Activated CD4-positive, alpha-beta T cell treated with anti-CD3 and anti-CD28 coated beads for 24 hours (primary cell): ENCODE measurements around the gene EZH2.

ENCODE experiments used
- DNase-seq, 2 donors: peaks; one replicate each; pipeline ENCODE4 v3.0.0-alpha.2; 2020; ENCODE audit warnings: low read depth in 2 of 2

EZH2 gene

DNA sequence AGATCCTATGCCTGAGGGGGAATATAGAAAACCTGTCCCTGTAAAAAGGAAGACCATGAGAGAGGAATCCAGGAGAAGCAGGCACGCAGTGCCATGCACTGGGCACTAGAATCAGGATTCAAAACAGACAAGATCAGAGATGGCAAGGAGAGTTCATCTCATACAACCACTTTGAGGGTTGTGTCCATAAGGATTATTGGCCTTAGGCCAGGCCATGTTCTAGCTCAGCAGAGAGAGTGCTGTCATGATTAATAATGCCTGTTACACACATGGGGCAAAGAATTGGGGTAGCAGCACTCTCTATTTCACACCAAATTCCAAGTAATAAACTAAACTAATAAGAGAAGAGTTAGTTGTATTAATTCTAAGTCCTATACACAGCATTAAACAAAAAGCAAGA is 29.1 kb downstream of the EZH2 start:
- no peak for DNase-seq

DNA sequence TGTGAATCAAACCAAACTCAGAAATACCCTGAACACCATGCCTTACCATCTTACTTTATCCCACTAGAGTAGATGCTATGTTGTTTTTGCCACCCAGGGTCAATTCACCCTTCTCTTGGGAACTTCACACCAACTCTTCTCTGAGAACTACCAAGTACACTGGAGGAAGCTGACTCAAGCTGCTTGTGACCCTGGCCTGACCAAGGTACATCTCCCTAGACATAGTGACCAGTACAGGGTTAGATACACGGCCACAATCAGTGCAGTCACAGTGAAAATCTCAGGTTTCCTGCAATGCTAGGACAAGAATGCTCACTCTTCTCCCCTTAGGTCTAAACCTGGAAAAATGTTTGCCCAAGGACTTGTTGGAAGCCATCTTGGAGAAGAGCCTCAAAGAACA is 31.8 kb downstream of the EZH2 start:
- DNase-seq = no peak

DNA sequence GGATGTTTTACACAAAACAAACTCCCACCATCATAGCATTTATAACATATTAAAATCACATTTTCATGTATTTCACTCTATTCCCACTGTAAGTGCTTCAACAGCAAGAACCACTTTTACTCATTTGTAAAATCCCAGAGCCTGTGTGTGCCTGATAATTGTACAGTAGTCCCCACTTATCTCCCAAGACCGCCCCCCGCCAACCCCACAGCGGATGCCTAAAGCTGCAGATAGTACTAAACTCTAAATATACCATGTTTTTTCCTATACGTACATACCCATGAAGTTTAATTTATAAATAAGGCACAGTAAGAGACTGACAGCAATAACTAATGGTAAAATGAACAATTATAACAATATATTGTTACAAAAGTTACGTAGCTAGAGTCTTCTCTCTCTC is 33.5 kb downstream of the EZH2 start:
- DNase-seq = no peak

DNA sequence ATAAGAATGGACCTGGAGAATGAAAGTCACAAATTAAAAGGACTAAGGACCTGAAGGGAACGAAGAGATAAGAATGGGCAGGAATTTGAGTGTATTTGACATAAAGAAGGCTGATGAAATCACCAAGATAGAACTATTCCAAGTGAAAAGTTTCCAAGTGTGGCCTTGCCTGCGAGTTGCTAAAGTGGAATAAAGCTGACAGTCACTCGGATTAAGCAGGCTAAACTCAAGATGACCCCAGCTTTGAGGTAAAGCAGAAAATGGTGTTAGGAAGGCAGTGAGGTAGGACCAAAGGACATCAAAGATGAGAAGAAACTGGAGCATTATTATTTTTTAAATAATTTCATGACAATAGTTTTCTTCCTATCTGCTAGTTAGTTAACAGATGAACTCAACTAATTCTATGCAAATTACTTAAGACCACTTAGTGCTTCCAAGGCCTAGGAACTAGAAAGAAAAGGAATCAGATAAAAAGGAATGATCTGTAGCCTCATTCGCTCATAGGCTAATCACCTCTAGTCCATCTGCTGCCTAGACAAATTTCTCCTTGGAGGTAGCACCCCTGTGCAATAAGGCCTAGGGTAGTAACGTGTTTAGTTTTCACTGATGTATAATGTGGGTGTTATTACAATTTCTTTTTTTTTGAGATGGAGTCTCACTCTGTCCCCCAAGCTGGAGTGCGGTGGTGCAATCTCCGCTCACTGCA is 34.5 kb downstream of the EZH2 start:
- DNase-seq = no peak

DNA sequence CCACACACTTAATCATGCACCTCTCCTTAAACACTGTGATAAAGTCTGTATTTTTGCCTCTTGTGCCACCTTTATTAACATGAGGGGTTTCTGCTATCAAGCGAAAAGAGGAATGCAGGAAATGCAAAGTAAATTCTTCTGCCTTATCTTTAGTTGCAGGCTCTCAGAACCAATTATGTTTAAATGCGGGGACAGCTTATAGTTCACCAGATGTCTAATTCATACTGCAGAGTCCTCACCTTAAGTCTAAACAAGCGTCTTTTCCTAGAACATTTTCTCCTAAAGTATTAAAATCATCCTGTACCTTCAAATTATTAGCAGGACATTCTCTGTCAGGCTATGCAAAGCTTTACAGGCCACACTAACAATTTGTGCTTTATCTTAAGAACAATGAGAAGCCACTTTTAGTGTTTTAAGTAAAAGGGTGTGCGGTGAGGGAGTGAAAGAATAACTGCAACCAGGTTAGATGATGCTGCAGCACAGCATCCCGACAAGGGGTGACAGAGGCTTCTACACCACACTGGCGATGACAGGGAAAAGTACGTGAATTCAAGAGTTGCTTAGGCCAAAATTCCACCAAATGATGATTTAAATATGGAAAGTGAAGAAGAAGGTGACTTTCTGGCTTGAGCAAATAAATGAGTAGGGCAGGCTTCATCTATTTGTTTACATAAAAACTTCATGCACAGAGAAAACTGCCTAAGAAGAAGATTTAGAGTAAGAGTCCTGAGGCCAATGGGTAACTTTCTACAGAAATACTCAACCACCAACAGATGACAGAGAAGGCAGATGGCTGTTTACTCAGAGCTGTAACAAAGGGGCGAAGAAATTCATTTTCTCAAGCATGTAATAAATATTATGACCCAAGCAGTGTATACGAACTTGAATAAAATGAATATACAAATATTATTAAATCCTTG is 36.0 kb downstream of the EZH2 start:
- no peak for DNase-seq

DNA sequence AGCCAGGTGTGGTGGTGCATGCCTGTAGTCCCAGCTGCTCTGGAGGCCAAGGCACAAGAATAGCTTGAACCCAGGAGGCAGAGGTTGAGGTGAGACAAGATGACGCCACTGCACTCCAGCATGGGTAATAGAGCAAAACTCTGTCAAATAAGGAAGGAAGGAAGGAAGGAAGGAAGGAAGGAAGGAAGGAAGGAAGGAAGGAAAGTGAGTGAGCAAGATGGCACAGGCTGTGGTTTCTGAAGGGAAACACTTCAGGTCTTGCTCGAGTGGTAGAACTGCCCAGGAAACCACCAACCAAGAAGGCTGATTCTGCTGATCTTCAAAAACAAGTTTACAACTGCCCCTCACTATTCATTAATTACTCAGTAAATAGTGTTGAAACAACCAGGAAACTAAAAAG is 45.2 kb downstream of the EZH2 start:
- no peak for DNase-seq

DNA sequence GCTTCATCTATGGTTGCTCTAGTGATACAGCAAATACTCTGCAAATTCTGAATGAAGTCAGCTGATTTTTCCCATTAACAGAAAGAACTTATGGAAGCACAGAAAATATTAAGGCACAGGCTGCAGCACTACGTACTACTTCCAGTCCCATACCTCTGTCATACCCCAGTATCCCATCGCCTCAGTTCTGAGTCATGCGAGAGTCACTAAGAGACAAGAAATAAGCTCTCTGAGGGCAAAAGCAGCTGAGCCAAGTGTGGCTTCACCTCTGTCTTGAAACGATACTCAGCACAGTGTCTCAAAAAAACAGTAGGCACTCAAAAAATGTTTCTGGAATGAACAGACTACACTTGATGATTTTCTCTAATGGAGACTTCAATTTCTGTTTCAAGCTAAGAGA is 48.2 kb downstream of the EZH2 start:
- no peak for DNase-seq

DNA sequence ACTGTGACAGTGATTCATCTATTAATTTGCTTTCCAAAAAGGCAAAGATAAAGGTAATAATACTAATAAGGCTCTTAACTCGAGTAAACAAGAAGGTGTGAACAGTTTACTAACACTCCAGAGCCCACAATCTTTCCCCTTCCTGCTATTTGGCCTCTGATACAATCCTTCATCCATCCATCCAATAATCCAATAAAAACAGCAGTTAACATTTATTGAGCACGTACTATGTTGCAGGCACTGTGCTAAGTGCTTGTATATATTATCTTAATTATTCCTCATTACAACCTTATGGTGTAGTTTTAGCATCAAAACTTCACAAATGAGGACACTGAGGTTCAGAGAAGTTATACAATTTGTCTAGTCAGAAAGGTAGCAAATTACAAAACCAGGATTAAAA is 49.5 kb downstream of the EZH2 start:
- no peak for DNase-seq

DNA sequence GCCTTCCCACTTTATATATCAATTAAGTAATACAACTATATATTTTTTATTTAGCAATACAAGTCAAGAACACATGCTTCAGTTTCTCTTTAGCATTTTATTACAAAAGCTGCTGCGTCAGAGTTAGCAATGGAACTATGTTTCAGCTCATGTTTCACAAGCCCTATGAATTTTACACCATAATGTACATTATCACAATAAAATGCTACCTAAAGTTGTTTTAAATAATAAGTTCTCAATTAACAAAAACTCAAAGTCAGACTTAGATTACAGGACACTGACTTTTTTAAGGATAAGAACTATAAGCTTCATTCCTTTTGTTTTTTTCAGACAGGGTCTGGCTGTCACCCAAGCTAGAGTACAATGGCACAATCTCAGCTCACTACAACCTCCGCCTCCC is 52.3 kb downstream of the EZH2 start:
- no peak for DNase-seq

DNA sequence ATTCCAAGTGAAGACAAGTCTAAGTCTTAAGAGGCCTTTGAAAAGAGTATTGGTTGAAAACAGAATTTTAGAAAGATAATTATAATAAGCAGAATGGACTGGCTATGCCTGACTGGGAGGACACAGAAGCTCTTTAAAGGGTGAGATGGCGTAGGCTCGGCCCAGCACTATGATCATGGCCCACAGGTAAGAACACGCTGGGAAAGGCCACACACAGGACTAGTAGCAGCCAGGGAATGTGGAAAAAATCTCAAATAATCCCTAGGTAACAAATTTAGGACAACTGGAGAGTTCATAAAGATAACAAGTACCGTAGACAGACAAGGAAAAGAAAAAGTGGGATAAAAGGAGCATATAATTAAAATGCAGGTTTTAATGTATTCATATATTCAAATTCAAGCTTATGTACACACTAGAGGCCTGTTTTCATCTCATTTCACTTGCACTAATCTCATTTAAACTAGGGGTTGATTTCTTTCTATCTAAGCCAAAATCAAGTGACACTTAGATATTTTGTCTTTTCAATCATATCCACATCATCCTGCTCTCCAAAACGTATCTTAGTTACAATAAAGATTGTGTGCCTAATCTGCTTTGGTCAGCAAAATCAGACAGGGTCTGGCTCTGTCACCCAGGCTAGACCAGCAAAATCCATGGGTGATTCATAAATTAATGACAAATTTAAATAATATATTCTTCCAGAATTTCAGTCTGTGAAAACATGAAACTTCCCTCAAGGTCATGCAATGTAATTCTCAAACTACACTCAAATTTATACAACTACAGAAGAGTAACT is 53.0 kb downstream of the EZH2 start:
- DNase-seq = no peak

DNA sequence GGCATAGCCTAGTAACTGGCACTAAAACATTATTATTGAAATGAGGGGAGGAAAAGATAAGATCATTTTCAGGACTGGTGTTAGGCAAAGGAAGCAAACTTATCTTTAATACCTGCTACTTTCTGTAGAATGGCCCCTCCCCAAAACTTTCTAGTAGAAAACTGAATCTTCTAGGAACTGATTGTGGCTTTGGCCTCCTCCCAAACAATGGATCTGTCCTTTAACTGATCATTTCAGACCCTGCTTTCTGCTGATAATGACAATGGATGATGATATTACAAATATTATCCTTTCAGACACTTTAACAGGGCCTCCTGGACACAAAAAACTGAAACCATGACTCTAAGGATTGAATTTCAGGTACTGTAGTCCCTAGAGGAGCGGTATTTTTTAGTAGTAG is 55.1 kb downstream of the EZH2 start:
- no peak for DNase-seq

DNA sequence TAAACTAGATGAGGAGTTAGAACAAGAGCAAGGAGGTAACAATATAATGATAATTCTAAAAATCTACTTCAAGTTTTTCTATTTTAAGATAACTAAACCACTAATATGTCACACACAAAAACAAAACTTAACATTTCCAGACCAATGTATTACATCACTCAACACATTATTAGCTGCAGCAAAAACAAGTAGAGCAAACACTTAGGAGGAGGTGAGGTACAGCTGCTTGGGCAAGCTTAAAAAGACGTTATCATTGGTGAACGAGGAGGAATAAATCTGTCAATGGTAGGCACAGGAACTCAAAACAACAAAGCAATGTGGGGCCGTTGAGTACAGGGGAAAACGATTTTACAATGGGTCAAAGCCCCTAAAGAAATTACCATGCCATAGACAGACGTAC is 58.8 kb downstream of the EZH2 start:
- DNase-seq = no peak

DNA sequence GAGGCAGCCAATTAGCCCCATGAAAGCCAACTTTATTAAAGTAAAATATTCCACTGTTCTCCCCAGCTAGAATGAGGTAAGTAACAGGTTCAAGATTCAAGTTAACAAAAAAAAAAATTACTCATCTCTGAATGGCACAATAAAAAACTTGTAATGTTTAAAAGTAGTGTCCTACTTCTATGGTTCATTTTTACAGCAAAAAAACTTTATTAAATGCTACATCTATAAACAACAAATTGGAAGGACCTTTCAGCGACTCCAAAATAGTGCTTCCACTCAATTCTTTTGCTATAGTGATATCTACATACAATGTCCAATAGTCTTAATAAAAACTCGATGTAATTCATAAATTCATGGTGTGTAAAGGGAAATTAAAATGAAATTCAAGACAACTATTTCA is 59.2 kb downstream of the EZH2 start:
- DNase-seq = no peak

DNA sequence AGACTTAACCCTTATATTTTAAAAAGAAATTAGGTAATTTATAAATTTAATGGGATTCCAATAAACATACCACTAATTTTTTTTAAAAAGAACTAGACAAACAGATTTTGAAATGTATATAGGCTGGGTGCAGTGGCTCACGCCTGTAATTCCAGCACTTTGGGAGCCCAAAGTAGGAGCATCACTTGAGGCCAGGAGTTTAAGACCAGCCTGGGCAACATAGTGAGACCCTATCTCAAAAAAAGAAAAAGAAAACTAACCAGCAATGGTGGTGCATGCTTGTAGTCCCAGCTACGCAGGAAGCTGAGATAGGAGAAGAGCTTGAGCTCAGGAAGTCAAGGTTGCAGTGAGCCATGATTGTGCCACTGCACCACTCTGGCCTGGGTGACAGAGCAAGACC is 62.7 kb downstream of the EZH2 start:
- DNase-seq = no peak

DNA sequence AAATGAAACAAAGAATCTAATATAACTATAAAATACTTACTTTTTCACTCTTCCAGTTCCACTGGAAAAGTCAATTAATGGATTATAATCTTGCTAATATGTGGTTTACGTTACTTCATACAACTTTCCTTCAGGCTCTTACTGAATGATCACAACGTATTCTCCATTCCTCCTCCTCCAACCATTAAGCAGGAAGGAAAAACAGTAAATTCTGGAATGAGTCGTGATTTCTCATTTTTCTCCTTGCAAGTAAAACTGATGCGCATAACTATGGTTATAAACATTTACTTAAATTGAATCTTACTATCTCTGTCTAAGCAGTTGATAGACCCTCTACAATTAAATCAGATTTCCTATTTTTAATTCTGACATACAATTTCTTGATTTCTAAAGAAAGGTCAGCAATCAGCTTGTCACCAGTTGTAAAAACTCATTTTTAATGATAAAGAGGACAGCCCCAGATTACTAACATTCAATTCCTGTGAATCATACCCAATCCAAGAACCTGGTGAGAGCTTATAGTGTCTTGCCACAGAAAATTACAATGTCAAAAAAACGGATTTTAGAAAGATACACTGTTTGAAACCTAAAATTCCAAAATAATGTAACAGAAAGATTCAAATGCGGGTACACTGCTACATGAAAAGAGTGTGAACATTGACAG is 64.3 kb downstream of the EZH2 start:
- no peak for DNase-seq

DNA sequence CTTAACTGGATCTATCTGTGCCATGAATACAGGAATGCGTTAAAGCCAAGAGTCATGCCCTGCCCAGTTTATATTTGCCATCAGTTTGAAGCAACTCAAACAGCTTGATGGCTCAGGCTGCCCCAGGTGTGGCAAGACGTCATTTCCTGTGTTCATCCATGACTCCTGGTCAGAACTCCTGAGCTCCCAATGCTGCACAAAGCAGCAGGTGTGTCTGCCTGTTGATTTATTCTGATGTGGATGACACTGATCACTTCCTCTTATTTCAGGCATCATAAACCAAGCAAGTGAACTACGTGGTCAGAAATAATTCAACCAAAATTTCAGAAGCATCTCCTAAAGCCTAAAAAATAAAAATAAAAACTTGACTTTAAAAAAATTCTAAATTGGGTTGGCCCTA is 68.5 kb downstream of the EZH2 start:
- no peak for DNase-seq

DNA sequence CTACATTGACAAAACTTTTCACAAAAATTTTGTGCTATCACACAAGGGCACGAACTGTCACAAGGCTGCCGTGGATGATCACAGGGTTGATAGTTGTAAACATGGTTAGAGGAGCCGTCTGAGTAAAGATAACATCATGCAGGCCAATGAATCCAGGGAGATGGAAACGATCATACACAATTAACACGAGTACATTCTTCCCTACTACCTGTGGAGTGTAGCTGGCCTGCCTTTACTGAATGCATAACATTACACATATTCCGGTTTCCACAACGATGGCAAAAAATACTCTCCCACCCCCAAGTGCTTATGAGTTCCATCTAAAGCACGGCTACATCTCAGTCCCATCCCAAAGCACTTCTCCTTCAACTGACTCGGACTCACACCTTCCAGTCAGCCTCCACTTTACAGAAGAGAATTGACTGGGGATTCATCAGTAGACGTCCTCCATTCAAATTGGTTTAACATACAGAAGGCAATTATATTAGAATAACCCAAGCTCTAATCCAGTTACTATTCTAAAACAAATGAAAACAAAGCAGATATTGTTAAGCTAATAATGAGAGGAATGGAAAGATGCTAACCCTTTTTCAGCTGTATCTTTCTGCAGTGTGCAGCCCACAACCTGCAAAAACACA is 69.0 kb downstream of the EZH2 start:
- DNase-seq = no peak

DNA sequence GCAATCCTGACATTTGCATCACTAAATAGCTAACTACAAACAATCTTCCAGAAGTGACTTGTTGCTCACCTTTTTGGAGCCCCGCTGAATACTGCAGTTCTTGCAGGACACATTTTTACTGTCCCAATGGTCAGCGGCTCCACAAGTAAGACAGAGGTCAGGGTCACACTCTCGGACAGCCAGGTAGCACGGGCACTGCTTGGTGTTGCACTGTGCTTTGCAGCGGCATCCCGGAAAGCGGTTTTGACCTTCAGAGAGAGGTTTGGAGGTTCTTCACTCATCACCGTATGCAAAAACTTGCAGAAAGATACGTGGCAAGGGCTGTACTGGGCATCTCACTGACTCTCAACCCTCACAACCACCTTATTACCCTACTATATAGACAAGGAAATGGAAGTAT is 70.2 kb downstream of the EZH2 start:
- no peak for DNase-seq

DNA sequence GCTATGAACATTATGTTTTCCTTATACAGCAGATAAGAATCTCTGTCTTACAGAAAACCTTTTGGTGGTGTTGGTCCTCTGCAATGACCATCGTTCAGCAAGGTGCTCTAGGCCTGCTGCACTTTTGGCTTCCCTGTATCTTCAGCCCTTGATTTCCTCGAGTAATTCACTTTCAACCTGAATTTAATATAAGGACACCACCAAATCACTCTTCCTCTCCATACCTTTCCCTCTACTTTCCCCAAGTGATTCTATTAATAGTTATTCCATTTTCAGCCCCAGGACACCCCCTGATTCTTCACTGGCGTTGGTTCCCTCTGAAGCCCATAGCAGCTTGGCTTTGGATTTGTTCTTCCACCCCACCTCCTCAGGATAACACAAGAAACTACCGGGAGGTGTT is 72.2 kb downstream of the EZH2 start:
- DNase-seq = no peak

DNA sequence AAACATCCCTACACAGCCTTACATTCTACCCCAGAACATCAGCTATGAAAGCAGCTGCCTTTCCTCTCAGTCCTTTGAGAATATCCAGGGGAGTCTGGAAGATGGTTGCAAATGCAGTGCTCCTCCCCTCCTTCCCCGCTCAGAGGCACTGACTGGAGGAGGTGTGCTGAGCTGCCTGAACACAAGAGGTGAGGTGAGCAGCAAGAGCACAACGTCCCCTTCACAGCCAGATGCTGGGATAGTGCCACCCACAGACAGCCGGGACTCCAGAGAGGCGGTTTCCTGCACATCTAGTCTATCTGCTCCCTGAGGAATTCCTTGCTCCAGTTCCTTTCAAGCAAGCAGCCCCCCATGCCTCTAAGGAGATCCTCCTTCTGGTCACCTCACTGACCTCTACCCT is 74.2 kb downstream of the EZH2 start:
- no peak for DNase-seq

DNA sequence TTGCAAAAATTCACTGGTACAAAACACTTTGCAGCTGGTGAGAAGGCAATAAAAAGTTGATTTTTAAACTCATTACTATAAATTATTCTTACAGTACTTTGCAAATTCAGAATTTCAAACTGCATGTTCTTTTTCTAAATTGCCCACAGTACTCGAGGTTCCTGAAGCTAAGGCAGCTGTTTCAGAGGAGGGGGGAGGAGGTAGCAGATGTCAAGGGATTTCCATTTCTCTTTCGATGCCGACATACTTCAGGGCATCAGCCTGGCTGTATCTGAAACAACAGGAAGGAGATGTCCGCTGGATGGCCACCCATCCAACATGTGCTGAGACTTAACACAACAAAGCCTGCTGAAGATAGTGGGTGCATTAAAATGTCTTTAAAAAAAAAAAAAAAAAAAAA is 76.7 kb downstream of the EZH2 start:
- DNase-seq = no peak

DNA sequence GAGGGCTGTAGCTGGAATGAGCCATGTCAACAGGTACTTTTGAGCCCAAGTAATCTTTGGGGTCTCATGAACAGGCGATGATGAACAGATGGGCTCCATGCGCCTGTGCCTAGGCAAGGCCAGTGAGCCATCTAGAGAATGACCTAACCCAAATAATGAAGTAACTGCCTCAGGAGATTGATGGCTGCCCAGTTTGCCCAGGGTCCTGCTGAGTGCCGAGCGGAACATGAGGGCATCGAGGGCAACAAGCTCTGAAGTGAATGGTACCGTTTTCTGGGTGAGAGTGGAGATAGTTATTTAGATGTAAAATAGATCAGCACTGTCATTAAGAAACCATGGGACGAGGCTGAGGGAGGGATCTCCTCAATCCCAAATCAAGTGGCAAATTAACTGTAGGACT is 77.9 kb downstream of the EZH2 start:
- DNase-seq = no peak
